ENCODE data around the gene TRIM41. TPM values are rescaled to one million over a fixed set of nuclear protein-coding genes. Genes with fewer than 3 reads are reported as not detected.

The TRIM41 gene
- total and polyA plus RNA-seq, 9 of the 15 experiments (the other 6 are each of a cell fraction or from before 2014, with no cell fraction given): 1.8 to 47.6 (median 20.9) TPM

DNA sequence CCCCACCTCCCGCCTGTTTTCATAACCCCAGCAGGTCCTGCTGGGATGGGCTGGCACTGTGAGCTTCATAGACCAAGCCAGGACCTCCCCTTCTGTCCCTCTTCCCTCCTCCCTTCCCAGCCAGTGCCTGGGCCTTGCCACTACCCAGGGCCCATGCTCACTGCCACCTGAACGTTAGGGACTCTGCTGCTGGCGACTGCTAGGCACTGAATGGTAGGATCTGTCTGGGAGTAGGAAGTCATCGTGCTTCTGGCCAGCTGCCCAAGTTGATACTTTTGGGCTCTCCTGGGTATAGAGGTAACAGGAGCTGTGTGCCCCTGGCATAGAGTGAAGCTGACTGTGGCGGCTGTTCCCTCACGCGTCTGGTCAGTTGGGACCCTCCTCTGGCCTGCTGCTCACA, 8.4 kb downstream of the TRIM41 start:
- CTCF ChIA-PET (ENCODE audit: low intra/inter-chr PET ratio): no interaction called here
- Histone ChIP-seq H3K36me3 (ENCODE audit: control insufficient read depth, insufficient read depth, low read length) (peaks cover 85% of the 10 kb centered on the region), H3K4me3 (no peak overlapping the region), H3K9me3 (replicated peaks; ENCODE audit: control insufficient read depth, insufficient read depth, low read depth, low read length) (no peaks in the 10 kb centered on the region), H4K20me1 (replicated peaks; ENCODE audit: control insufficient read depth, insufficient read depth, low read length) (peaks cover 12% of the 10 kb centered on the region; the same call in 1 of the 2 replicates), H3K79me2 (ENCODE audit: control insufficient read depth, insufficient read depth, low read length) (peaks cover 2% of the 10 kb centered on the region; the same call in 2 of the 3 replicates), H3K4me1 (replicated peaks in 1 of 2; ENCODE audit: control insufficient read depth in 2 of 2, insufficient read depth in 2 of 2, low read length in 2 of 2) (peaks cover 0 to 9% of the 10 kb centered on the region in 2 experiments; a peak in 1 of 5 replicates), H3K9me1 (ENCODE audit: control insufficient read depth, insufficient read depth, low read length) (peaks cover 3% of the 10 kb centered on the region), H2AFZ (ENCODE audit: low read depth, low read length) (no peak overlapping the region), H3K27ac (ENCODE audit: extremely low read depth, low read depth, low read length) (no peak overlapping the region), H3K27me3 (ENCODE audit: control insufficient read depth in 2 of 2, insufficient read depth in 2 of 2, low read length in 2 of 2) (no peaks in the 10 kb centered on the region), H3K4me2 (ENCODE audit: insufficient read depth, low read length) (no peak overlapping the region), H3K9ac (ENCODE audit: insufficient read depth in 1 of 2, low read depth in 2 of 2, low read length in 2 of 2) (peak overlapping the region in 1 of 2 experiments; percentile 50; a peak in 1 of 4 replicates)
- WGBS (ENCODE audit: insufficient coverage, low coverage, missing lambda C conversion rate): 79% methylated on average over 7 of the region's 7 CpGs
- ATAC-seq (no peak), FAIRE-seq (no peak), DNase-seq (ENCODE audit: extremely low read depth in 1 of 4, low spot score in 3 of 4) (no peak)
- intact Hi-C loops (cut with micrococcal nuclease) (no loop called here), in situ Hi-C loops (cut with MboI) (no loop called here)
- POLR2A ChIA-PET: interaction anchor here (0.9 to 1.3 kb wide), 2 partner anchors 8 to 13 kb away, joined by 3 read pairs; partner anchors contain the start of gene RACK1
- no TSS peak for BruUV-seq (replicated peaks)
- no peak for TF ChIP-seq HOXB6 (CRISPR knock-in tag; IDR thresholded peaks at IDR 0.05; ENCODE audit: borderline replicate concordance)
- no peak for TF ChIP-seq ZNF57 (CRISPR knock-in tag; IDR thresholded peaks at IDR 0.05)
- TF ChIP-seq NELFE (IDR thresholded peaks at IDR 0.05; ENCODE audit: insufficient read depth, insufficient read length): no peak
- TF ChIP-seq ZNF41 (CRISPR knock-in tag; conservative IDR thresholded peaks at IDR 0.05): no peak
- TF ChIP-seq, protein P1, sequence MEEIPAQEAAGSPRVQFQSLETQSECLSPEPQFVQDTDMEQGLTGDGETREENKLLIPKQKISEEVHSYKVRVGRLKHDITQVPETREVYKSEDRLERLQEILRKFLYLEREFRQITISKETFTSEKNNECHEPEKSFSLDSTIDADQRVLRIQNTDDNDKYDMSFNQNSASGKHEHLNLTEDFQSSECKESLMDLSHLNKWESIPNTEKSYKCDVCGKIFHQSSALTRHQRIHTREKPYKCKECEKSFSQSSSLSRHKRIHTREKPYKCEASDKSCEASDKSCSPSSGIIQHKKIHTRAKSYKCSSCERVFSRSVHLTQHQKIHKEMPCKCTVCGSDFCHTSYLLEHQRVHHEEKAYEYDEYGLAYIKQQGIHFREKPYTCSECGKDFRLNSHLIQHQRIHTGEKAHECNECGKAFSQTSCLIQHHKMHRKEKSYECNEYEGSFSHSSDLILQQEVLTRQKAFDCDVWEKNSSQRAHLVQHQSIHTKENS (CRISPR knock-in tag; IDR thresholded peaks at IDR 0.05): no peak
- no peak for TF ChIP-seq ZSCAN29 (IDR thresholded peaks at IDR 0.05)
- TF ChIP-seq MCM7 (IDR thresholded peaks at IDR 0.05): no peak
- TF ChIP-seq, protein P2, sequence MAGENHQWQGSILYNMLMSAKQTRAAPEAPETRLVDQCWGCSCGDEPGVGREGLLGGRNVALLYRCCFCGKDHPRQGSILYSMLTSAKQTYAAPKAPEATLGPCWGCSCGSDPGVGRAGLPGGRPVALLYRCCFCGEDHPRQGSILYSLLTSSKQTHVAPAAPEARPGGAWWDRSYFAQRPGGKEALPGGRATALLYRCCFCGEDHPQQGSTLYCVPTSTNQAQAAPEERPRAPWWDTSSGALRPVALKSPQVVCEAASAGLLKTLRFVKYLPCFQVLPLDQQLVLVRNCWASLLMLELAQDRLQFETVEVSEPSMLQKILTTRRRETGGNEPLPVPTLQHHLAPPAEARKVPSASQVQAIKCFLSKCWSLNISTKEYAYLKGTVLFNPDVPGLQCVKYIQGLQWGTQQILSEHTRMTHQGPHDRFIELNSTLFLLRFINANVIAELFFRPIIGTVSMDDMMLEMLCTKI (IDR thresholded peaks at IDR 0.05; ENCODE audit: partially characterized antibody): no peak
- no peak for TF ChIP-seq MAFG (tag; conservative IDR thresholded peaks at IDR 0.05)
- TF ChIP-seq NCOA6 (IDR thresholded peaks at IDR 0.05): no peak
- no peak for TF ChIP-seq LEF1 (IDR thresholded peaks at IDR 0.05)
- TF ChIP-seq, protein P3, sequence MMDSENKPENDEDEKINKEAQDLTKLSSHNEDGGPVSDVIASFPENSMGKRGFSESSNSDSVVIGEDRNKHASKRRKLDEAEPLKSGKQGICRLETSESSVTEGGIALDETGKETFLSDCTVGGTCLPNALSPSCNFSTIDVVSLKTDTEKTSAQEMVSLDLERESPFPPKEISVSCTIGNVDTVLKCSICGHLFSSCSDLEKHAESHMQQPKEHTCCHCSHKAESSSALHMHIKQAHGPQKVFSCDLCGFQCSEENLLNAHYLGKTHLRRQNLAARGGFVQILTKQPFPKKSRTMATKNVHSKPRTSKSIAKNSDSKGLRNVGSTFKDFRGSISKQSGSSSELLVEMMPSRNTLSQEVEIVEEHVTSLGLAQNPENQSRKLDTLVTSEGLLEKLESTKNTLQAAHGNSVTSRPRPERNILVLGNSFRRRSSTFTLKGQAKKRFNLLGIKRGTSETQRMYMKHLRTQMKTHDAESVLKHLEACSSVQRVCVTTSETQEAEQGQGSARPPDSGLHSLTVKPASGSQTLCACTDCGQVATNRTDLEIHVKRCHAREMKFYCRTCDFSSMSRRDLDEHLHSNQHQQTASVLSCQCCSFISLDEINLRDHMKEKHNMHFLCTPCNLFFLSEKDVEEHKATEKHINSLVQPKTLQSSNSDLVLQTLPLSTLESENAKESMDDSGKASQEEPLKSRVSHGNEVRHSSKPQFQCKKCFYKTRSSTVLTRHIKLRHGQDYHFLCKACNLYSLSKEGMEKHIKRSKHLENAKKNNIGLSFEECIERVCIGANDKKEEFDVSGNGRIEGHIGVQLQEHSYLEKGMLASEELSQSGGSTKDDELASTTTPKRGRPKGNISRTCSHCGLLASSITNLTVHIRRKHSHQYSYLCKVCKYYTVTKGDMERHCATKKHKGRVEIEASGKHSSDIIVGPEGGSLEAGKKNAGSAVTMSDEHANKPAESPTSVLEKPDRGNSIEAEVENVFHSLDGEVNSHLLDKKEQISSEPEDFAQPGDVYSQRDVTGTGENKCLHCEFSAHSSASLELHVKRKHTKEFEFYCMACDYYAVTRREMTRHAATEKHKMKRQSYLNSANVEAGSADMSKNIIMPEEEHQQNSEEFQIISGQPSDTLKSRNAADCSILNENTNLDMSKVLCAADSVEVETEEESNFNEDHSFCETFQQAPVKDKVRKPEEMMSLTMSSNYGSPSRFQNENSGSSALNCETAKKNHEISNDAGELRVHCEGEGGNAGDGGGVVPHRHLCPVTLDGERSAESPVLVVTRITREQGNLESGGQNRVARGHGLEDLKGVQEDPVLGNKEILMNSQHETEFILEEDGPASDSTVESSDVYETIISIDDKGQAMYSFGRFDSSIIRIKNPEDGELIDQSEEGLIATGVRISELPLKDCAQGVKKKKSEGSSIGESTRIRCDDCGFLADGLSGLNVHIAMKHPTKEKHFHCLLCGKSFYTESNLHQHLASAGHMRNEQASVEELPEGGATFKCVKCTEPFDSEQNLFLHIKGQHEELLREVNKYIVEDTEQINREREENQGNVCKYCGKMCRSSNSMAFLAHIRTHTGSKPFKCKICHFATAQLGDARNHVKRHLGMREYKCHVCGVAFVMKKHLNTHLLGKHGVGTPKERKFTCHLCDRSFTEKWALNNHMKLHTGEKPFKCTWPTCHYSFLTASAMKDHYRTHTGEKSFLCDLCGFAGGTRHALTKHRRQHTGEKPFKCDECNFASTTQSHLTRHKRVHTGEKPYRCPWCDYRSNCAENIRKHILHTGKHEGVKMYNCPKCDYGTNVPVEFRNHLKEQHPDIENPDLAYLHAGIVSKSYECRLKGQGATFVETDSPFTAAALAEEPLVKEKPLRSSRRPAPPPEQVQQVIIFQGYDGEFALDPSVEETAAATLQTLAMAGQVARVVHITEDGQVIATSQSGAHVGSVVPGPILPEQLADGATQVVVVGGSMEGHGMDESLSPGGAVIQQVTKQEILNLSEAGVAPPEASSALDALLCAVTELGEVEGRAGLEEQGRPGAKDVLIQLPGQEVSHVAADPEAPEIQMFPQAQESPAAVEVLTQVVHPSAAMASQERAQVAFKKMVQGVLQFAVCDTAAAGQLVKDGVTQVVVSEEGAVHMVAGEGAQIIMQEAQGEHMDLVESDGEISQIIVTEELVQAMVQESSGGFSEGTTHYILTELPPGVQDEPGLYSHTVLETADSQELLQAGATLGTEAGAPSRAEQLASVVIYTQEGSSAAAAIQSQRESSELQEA (IDR thresholded peaks at IDR 0.05; ENCODE audit: low read depth): no peak
- TF ChIP-seq HNRNPK (IDR thresholded peaks at IDR 0.05; ENCODE audit: low read depth, low read length, poor library complexity, severe bottlenecking): no peak
- TF ChIP-seq TAF15 (IDR thresholded peaks at IDR 0.05; ENCODE audit: low read depth, low read length): no peak

Measured in K562 (cell line).